Activated CD4-positive, alpha-beta T cell treated with anti-CD3 and anti-CD28 coated beads, Interleukin-2, amount 50 U/mL, for 24 hours (primary cell): Measurements from ENCODE around the gene BAZ1B.
"Not testable (repeated sequence)": the region's sequence is repeated elsewhere in the genome, so short reads cannot be mapped to it uniquely, and the experiment has no call there.

ENCODE experiments used
- DNase-seq, 2 donors: peaks; one replicate each; pipeline ENCODE4 v3.0.0-alpha.2; 2020; ENCODE audit warnings: low read depth in 1 of 2, low spot score in 1 of 2

BAZ1B gene

DNA sequence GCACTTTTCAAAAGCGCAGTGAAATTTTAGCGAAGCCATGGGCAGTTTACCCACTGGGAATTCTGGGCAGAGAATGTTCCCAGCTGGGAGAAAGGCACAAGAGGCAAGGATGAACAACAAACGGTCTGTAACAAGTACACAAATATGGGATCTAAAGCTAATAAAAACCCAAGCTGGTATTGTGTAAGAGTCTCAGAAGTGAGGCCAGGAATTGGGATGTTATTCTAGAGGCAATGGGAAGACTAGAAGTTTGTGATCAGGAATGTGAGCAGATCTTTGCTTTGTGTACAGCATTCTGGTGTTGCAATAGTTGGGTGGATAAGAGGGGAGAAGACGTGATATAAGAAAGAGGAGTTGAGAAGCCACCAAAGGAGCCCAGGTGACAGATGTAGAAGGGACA is 73.5 kb downstream of the BAZ1B start:
- no peak for DNase-seq

DNA sequence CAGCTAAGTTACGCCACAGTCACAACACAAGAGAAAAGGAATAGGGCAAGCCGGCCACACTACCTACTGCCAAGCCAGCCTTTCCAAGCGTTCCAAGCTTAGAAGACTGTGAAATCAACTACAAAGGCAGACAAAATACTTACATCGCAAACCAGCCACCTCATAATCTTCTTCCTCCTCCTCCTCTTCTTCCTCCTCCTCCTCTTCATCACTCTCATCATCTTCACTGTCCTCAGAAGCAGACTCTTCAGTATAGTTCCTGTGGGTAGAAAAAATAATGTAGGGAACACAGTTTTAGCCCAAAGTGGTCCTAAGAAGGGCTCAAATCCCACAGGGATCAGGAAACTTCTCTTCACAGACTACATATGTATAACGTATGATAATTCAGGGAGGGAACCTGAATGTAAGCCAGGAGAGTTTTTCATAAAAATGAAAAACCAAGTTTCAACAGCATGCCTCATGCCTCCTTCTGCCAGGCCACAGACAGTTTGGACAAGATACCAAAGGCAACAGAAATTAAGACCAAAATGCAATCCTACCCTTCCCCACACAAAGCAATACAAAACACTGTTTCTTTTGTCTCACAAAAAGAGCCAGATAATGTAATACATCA is 74.9 kb downstream of the BAZ1B start:
- DNase-seq: no peak

DNA sequence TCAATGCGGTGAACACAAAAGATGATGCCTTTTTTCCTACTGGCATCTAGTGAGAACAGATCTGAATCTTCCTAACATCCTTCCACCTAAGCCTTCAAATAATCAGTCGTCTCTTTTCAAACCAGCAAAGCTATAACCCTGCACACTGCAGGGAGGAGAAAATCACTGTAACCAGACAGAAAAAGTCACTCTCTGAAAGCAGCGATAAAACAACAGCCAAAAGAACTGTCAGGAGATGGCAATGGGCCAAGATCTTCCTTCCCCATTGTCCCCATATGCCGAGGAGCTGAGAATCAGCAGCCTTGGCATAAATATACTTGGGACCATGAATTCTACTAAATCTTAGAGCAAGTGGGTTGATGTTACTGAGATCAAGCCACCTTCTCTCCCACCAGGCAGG is 75.4 kb downstream of the BAZ1B start:
- DNase-seq: no peak

DNA sequence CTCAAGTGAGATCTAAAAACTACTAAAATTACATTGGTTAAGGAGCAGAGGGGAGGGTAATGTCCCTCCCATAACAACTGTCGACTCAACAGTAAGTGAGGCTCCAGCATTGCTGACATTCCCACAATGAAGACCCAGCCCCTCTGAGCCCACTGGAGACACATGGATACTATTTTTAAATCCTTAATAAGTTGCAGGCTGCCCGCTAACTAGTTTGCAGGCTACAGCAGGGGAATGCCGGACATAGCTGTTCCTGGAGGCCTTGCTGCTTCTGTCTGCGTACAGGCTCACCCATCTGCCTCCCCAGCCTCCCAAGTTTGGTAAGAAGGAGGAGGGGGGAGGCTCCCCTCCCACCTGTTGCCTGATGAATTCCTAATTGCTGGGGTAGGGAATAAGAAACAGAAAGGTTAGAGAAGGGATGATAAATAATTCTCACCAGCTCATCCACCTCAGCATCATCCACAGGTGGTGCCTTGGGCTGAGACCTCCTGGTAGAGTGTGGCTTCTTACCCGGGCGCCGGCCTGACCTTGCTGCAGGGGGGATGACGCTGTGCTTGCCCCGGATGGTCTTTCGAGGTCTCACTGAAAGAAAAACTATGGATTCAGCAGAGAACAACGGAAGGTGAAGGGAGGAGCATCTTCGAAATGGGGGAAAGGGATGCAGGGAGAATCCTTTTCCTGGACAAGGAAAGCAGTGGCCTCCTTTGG is 78.4 kb downstream of the BAZ1B start:
- DNase-seq: no peak

DNA sequence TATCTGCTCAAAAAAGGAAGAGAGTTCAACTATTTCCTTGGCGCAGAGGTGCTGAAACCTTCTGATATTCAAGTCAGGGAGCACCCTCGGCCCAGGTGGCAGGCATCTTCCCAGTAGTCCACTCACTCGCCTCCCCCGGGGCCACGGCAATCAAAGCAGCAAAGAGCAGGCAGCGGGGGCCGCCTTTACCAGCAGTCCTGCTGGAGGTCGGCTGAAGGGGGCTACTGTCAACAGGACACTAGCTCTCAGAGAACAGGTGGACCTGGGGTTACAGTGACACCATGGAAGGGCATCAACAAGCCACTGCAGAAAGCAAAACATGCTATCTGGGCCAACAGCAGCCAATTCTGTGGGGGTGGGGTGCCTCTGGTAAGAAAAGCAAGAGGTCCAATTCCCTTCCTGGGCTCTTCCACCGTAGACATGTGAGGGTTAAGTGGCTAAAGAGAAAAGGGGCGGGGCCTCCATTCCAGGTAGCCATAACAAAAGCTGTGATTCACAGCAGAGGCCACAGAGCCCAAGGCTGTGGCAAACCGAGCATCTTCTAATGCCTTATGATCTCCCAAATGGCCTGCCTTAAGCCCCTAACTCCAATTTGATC is 79.1 kb downstream of the BAZ1B start:
- DNase-seq: no peak

DNA sequence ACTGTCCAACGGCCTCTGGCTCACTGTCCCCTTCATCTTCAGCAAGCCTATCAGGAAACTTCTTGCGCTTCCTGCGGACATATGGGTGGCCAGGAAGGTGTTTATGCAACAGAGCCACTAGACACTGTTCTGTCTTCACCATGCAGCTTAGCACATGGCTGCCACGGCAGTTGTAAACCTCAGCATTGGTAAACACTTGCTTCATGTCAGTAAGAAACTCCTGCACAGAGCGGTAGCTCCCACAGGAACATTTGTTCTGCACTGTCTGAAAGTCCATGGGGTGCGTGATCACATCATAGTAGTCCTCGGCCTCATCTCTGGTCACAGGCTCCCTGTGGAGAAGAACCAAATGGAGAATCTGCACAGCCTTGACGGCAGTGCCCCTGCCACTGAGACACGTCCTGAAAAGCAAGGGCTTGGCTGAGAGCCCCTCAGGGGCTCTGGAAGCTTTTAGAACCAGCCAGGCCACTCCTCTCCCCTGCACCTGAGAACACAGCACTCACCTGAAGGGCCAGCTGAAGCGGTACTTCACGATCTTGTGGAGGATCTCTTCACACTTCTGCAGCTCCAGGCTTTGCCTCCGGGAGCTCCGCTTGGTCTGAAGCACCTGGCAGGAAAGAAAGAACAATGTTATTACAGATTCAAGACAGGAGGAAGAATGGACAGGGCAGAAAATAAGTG is 79.7 kb downstream of the BAZ1B start:
- no peak for DNase-seq

DNA sequence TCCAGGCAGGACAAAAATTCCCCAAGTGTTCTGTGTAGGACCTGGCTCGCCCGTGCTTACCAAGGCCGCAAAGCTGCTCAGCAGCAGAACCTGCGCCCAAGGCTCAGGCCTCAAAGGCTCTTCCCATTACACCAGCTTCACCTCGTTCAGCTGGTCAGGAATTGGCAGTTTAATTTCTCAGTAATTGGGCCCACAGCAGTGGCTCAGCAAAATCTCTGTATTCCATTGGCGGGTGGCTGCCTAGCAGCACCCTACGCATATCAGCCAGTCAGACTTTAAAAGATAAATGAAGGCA is 82.7 kb downstream of the BAZ1B start:
- no peak for DNase-seq

DNA sequence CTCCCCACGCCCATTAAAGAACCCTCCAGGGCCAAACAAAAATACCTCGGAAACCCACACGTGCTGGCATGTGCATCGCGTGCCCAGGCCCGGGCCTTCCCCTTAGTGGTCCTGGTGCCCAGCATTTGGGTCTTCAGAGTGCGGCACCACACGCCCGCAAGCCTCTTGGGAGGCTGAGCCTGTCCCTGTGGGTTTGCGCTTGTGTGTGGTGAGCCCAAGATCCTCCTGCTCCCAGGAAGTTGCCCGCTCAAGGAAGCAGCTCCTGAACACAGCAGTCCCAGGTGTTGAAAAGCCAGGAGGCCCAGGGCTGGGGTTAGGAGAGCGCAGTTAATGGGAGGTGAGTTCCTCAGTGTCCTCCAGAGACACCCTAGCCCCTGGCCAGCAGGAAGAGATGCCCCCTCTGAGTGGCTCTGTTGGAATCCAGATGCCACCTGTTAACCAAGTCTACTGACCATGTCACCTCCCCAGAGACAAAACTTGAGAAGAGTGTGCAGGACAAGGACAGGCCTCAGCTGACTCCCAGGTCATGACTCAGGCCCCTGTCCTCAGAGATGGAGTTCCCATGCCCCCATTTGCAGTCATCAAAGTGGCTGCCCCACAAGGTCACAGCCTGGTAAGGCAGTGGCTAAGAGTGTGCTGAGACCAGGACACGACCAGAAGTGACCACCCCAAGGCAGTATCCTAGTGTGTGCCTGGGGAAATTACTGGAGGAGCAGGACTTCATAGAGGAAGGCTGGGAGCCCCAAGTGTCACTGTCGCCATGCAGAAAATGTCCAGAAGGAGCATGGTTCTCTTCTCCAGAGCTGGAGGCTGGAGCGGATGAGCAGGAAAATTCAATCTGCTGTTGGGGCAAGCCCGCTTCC is 83.3 kb downstream of the BAZ1B start:
- DNase-seq: no peak

DNA sequence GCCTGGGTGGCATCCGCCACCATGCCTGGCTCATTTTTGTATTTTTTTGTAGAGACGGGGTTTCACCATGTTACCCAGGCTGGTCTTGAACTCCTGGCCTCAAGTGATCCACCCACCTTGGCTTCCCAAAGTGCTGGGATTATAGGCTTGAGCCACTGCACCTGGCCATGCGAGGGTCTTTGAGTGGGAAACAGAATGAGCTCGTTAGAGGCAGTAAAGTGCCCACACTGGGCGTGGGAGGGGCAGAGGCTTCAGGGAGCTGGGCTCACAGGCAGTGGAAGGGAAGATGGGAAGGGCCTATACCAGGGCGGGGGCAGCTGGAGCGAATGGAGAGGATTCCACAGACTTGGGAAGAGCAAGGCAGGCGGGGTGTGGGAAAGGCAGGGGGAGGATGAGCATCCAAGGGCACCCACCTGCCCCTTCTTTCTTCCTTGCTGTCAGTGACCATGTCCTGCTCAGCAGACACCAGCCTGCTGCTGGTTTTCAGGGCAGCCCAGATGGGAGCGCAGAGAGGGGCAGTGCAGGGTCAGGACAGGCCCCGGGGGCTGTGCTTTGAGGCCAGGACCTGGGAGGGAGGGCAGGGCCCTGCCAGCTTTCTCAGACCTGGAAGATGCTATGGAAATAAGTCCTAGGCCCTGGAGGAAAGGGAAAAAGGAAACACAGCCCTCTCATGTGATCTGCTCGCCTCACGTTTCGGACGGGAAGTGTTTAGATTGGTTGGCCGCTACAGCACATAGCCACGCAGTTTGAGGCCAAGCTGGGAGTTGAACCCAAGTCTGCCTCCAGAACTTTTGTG is 84.3 kb downstream of the BAZ1B start:
- DNase-seq: no peak

DNA sequence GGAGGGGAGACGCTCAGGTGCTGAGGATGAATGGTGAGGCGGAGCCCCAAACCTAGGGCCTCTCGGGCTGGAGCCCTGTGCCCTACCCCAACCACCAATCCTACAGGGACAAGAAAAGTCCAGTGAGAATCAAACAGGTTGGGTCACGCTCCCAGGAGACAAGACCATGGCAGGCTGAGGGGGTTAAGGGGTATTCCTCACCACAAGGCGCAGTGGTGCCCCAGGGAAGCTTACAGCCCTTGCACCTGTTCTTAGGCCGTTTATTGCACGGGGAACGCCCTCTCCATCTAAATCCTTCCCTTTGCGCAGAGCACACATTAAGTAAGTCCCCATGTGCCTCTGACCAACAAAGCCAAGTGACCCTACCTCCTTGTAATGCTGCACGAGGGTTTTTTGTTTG is 85.0 kb downstream of the BAZ1B start:
- no peak for DNase-seq

DNA sequence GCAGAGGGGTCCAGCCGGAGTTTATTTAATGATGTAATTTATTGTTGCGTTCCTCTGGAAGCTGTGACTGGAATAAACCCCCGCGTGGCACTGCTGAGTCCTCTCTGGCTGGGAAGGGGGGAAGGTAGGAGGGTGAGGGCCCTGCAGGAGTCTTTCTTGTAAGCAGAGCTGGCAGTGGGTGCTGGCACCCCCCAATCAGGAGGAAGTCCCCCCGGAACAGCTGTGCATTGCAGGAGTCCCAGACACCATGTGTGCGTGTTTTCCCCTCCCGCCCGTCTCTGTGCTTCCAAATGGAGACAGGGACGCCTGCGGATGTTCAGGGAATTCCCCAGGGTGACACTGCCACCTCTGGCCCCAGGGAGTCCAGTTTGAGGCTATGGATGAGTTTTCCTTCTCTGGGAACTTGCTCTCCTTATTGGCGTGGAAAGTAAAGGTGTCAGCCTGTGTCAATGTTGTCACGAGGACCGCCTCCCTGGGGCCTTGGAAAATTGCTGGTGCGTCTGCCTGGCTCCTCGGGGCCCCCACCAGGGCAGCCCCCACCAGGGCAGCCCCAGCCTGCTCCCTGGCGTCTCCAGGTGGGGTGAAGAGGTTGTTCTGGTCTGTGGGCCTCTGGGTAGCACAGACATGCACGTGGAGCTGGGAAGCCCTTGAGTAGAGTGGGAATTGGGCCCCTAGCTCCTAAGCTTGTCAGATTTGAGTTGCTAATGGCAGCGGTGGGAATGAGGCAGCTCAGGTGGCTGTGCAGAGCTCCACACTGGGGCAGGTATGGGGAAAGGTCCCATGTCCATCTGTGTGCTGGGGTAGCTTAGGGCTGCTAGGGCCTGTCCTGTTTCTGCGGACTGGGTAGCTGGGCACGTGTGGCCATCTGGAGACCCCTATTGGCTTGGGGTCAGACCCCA is 85.8 kb downstream of the BAZ1B start:
- DNase-seq: no peak

DNA sequence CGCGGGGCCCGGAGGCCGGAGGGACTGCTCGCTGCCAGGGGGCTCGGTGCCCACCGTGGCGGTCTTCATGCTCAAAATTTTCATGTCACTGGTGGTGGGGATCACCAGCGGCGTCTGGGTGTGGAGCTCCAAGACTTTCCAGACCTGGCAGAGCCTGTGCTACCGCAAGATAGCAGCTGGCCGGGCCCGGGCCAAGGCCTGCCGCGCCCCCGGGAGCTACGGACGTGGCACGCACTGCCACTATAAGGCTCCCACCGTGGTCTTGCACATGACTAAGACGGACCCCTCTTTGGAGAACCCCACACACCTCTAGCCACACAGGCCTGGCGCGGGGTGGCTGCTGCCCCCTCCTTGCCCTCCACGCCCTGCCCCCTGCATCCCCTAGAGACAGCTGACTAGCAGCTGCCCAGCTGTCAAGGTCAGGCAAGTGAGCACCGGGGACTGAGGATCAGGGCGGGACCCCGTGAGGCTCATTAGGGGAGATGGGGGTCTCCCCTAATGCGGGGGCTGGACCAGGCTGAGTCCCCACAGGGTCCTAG is 86.6 kb downstream of the BAZ1B start:
- DNase-seq: no peak

DNA sequence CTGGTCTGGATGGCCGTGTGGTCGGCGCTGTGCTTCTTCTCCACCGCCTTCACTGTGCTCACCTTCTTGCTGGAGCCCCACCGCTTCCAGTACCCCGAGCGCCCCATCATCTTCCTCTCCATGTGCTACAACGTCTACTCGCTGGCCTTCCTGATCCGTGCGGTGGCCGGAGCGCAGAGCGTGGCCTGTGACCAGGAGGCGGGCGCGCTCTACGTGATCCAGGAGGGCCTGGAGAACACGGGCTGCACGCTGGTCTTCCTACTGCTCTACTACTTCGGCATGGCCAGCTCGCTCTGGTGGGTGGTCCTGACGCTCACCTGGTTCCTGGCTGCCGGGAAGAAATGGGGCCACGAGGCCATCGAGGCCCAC is 87.4 kb downstream of the BAZ1B start:
- no peak for DNase-seq

DNA sequence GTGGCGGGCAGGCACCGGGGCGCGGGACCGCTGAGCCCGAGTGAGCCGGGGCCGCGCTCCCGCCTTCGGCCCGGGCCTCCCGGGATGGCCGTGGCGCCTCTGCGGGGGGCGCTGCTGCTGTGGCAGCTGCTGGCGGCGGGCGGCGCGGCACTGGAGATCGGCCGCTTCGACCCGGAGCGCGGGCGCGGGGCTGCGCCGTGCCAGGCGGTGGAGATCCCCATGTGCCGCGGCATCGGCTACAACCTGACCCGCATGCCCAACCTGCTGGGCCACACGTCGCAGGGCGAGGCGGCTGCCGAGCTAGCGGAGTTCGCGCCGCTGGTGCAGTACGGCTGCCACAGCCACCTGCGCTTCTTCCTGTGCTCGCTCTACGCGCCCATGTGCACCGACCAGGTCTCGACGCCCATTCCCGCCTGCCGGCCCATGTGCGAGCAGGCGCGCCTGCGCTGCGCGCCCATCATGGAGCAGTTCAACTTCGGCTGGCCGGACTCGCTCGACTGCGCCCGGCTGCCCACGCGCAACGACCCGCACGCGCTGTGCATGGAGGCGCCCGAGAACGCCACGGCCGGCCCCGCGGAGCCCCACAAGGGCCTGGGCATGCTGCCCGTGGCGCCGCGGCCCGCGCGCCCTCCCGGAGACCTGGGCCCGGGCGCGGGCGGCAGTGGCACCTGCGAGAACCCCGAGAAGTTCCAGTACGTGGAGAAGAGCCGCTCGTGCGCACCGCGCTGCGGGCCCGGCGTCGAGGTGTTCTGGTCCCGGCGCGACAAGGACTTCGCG is 88.0 kb downstream of the BAZ1B start:
- DNase-seq: no peak

DNA sequence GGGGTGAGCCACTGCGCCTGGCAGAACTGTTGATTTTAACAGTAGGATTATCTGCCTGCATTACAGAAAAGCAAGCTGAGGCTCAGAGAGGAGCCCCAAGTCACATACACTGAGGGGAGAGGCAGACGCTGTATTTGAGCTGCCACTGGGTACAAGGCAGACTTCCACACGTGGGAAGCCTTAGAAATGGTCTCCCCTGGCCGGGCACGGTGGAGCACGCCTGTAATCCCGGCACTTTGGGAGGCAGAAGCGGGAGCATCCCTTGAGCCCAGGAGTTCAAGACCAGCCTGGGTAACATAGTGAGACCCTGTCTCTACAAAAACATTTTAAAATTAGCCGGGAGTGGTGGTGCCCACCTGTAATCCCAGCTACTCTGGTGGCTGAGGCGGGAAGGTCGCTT is 89.4 kb downstream of the BAZ1B start:
- no peak for DNase-seq

DNA sequence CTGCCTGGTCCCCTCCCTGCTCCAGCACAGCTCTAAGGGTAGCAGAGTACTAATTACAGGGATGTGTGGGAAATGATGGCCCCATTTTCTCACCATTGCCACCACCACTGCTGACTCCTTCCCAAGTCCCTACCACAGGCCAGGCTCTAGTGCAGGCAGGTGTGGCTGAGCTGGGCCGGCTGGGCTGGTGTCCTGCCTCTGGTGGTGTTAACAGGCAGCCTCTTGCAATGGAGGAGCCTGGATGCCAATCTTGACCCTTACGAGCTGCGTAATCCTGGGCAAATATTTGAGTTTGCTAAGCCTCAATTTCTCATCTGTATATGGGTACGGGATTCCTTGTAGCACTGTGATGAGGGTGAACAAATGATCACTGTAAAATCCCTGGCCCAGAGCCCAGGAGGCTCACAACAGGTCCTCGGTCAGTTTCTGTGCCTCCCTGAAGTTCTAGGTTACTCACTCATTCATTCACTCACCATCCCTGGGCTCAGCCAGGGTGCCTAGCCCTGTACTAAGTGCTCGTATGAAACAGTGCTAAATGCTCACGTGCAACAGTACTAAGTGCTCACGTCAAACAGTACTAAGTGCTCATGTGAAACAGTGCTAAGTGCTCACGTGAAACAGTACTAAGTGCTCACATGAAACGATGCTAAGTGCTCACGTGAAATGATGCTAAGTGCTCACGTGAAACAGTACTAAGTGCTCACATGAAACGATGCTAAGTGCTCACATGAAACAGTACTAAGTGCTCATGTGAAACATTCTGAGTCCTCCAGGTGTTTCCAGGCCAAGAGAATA is 90.9 kb downstream of the BAZ1B start:
- DNase-seq: no peak

DNA sequence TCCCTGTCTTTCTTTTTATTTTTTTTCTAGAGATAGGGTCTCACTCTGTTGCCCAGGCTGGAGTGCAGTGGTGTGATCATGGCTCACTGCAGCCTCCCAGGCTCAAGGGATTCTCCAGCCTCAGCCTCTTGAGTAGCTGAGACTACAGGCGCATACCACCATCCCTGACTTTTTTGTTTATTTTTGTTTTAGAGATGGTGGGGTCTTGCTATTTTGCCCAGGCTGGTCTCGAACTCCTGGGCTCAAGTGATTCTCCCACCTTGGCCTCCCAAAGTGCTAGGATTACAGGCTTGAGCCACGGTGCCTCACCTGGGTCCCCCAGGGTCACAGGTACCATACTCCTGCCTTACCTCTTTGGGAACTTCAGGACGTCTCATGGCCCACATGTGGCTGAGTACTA is 91.6 kb downstream of the BAZ1B start:
- not testable (repeated sequence) for DNase-seq
